ENCODE results near the gene PAK4.

GRCh38 chr19:39203372-39204341 is 78.1 kb downstream of the PAK4 start, which contains the start of gene SYCN:
- no peak for TF ChIP-seq CTCF (IDR thresholded peaks at IDR 0.05)
- no peak for TF ChIP-seq POLR2AphosphoS5 (IDR thresholded peaks at IDR 0.05)
- TF ChIP-seq POLR2A (IDR thresholded peaks at IDR 0.05), result no peak
- no peak for TF ChIP-seq EP300 (IDR thresholded peaks at IDR 0.05)

All from suprapubic skin (tissue), 4 donors.